ENCODE data around the gene KAT2A. TPM values are rescaled to one million over a fixed set of nuclear protein-coding genes. Genes with fewer than 3 reads are reported as not detected.
A peak's percentile ranks its signal among the peaks of the same experiment; 100 is the strongest.

KAT2A gene
- total and polyA plus RNA-seq, 9 donors: 27.1 to 77.5 (median 57.9) TPM

DNA sequence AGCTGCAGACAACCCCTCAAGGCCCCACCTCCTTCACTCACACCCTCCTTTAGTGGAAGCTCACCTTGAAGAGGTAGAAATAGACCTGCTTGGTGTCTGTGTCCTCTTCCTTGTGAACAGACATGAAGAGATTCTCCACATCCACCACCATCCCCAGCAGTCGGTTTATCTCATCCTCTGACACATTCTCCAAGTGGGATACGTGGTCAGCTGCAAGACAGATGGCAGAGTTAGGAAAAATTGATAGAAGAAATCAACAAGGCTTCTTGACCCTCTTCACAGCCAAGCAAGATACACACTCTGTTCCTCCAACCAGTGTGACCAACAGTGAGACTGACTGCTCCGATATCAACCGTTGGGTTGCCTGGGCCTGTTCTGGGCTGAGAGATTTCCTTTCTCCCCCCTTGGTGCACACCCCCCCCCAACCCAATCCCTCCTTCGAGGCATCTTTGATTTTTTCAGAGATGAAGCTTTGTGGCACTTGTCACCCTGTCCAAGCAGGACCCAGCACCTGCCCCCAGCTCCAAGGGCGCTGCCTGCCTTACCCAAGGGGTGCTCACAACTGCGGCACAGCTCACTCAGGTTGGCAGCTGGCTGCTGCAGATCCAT, 902 bp downstream of the KAT2A start:
- Histone ChIP-seq H3K9me3 (no peaks in the 10 kb centered on the region), H3K4me1 (ENCODE audit: insufficient read depth) (peaks cover 5% of the 10 kb centered on the region), H3K27ac (no peak overlapping the region), H3K36me3 (no peaks in the 10 kb centered on the region), H3K27me3 (no peaks in the 10 kb centered on the region), H3K4me3 (peak overlapping the region; percentile 68)
- TF ChIP-seq EP300 (IDR thresholded peaks at IDR 0.05): no peak
- TF ChIP-seq, protein P1, sequence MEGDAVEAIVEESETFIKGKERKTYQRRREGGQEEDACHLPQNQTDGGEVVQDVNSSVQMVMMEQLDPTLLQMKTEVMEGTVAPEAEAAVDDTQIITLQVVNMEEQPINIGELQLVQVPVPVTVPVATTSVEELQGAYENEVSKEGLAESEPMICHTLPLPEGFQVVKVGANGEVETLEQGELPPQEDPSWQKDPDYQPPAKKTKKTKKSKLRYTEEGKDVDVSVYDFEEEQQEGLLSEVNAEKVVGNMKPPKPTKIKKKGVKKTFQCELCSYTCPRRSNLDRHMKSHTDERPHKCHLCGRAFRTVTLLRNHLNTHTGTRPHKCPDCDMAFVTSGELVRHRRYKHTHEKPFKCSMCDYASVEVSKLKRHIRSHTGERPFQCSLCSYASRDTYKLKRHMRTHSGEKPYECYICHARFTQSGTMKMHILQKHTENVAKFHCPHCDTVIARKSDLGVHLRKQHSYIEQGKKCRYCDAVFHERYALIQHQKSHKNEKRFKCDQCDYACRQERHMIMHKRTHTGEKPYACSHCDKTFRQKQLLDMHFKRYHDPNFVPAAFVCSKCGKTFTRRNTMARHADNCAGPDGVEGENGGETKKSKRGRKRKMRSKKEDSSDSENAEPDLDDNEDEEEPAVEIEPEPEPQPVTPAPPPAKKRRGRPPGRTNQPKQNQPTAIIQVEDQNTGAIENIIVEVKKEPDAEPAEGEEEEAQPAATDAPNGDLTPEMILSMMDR (IDR thresholded peaks at IDR 0.05): no peak
- DNase-seq: no peak
- intact Hi-C loops (cut with DNase I): no loop called here
- 24 to 34% (median 27%) methylated on average over 7 of the region's 7 CpGs for WGBS, 3 donors

DNA sequence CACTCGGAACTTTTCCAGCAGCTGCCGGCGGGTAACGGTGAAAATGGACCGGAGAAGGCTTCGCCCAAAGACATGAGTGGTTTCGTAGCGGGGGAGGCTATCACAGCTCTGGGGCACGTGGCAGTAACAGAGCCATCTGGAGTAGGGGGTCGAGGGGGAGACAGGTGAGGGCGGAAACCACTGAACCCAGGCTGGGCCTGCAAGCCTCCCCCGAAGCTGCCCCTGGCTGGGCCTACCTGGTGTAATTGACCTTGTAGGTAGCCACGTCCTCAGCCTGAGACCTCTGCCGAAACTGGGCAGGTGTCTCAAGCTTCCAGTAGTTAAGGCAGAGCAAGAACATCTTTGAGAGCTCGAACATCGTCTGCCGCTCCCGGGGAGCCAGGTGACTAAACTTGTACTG, 1.9 kb downstream of the KAT2A start:
- Histone ChIP-seq H3K36me3 (no peaks in the 10 kb centered on the region), H3K27me3 (no peaks in the 10 kb centered on the region), H3K27ac (no peak overlapping the region), H3K4me3 (no peak overlapping the region), H3K9me3 (no peaks in the 10 kb centered on the region), H3K4me1 (ENCODE audit: insufficient read depth) (peaks cover 5% of the 10 kb centered on the region)
- DNase-seq: no peak
- TF ChIP-seq POLR2A (IDR thresholded peaks at IDR 0.05): no peak
- intact Hi-C loops (cut with DNase I): loop anchor here (5.0 to 10.0 kb wide), 6 partner anchors 52 to 157 kb away; partner anchors contain the start of genes CNP (in 1 of the 4) and NKIRAS2 (in 1 of the 4)
- 86 to 88% (median 88%) methylated on average over 18 of the region's 18 CpGs for whole genome bisulfite sequencing, 3 donors

DNA sequence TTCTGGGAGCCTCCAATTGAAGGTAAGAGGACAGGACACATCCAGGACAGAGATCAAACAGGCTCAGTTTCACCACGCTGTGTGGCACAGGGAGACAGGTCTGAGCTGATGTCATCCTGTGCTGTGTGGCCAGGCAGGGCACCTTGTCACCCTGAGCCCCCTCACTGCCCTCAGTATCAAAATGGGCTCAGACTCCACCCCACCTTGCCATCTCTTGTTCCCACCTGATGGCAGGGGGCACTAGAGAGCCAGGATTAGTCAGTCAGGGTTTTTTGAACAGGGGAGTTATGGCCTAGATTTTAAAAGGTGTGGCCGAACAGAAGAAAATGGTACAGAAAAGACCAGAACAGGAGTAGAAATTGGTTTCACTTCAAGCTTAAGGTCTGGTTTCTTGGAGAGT, 2.6 kb downstream of the KAT2A start:
- TF ChIP-seq, protein P1 (IDR thresholded peaks at IDR 0.05): no peak
- TF ChIP-seq POLR2A (IDR thresholded peaks at IDR 0.05) (no peak), EP300 (IDR thresholded peaks at IDR 0.05) (no peak)
- Histone ChIP-seq H3K27ac (no peak overlapping the region), H3K4me1 (ENCODE audit: insufficient read depth) (peaks cover 5% of the 10 kb centered on the region), H3K9me3 (no peaks in the 10 kb centered on the region), H3K4me3 (no peak overlapping the region), H3K36me3 (no peaks in the 10 kb centered on the region), H3K27me3 (no peaks in the 10 kb centered on the region)
- intact Hi-C loops (cut with DNase I): loop anchor here (5.0 to 10.0 kb wide), 6 partner anchors 51 to 156 kb away; partner anchors contain the start of genes CNP (in 1 of the 4) and NKIRAS2 (in 1 of the 4)
- no peak for DNase-seq
- 84 to 90% (median 85%) methylated on average over 2 of the region's 2 CpGs for WGBS, 3 donors

DNA sequence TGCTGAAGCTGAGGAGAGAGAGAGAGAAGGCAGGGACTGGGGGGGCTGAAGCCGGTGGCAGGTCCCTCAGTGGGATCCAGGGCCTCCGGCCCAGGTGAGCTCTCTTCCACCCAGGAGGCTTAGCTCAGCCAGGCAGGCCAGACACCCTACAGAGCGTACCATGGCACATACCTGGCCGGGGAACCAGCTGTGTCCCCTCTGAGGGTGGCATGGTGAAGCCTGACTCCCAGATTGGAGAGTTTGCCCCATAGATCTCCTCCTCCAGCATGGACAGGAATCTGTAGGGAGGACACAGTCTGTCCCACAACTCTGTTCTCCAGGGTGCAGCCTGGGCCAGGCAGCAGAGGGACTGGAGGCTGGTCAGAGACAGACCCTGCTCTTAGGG, 3.0 kb downstream of the KAT2A start:
- Histone ChIP-seq H3K9me3 (no peaks in the 10 kb centered on the region), H3K27me3 (no peaks in the 10 kb centered on the region), H3K4me3 (no peak overlapping the region), H3K36me3 (no peaks in the 10 kb centered on the region), H3K4me1 (ENCODE audit: insufficient read depth) (peaks cover 5% of the 10 kb centered on the region), H3K27ac (no peak overlapping the region)
- intact Hi-C loops (cut with DNase I): loop anchor here (5.0 to 10.0 kb wide), 6 partner anchors 51 to 156 kb away; partner anchors contain the start of genes CNP (in 1 of the 4) and NKIRAS2 (in 1 of the 4)
- DNase-seq: no peak
- 85 to 93% (median 87%) methylated on average over 4 of the region's 4 CpGs for WGBS, 3 donors
- TF ChIP-seq POLR2A (IDR thresholded peaks at IDR 0.05): no peak
- TF ChIP-seq EP300 (IDR thresholded peaks at IDR 0.05): no peak
- TF ChIP-seq, protein P1 (IDR thresholded peaks at IDR 0.05): no peak
